Measurements from ENCODE around the gene CKS1B. TPM values are rescaled to one million over a fixed set of nuclear protein-coding genes. Genes with fewer than 3 reads are reported as not detected.

The CKS1B gene
- total and polyA plus RNA-seq, 2 donors (not counting 1 experiment from before 2014, with no cell fraction given), result 16.8 to 33.0 TPM

GRCh38 chr1:154993572-154994268 lies 19.2 kb downstream of the CKS1B start, which contains the start of gene LENEP:
TSS of gene LENEP (plus strand) at chr1:154993586. CDS start at chr1:154993608, 22 bp downstream.
- no peak within 1 kb of the TSS for H3K4me3 ChIP-seq (ENCODE audit: control extremely low read depth in 1 of 5, extremely low read depth in 1 of 5, insufficient read depth in 1 of 5, low read depth in 2 of 5, low read length in 4 of 5)
- H3K4me2 ChIP-seq (replicated peaks; ENCODE audit: low read depth, low read length, poor library complexity, severe bottlenecking), result no peak within 1 kb of the TSS
- POLR2A ChIA-PET, result interaction anchor here (1.2 to 1.4 kb wide), 2 partner anchors 11 to 24 kb away, joined by 3 to 7 read pairs; partner anchors contain the start of gene FLAD1
- no peaks in the 10 kb centered on the region for H3K9me3 ChIP-seq (ENCODE audit: control extremely low read depth in 1 of 3, control insufficient read depth in 2 of 3, insufficient read depth in 1 of 3, low read length in 2 of 3)
- no peak within 1 kb of the TSS for H3K9ac ChIP-seq (ENCODE audit: low read length)
- no peaks in the 10 kb centered on the region for H3K27me3 ChIP-seq (replicated peaks in 1 of 4; ENCODE audit: control extremely low read depth in 1 of 4, control insufficient read depth in 3 of 4, insufficient read depth in 4 of 4, low read length in 3 of 4)
- H3K36me3 ChIP-seq (replicated peaks in 1 of 2; ENCODE audit: control extremely low read depth in 1 of 2, control insufficient read depth in 1 of 2, extremely low read depth in 1 of 2, insufficient read depth in 2 of 2, low read length in 1 of 2), result peaks cover 0 to 28% of the 10 kb centered on the region in 2 experiments
- peaks cover 14% of the 10 kb centered on the region for H3K79me2 ChIP-seq (ENCODE audit: control insufficient read depth, insufficient read depth, low read length)
- Mint-ChIP-seq H3K27me3 (no peaks in the 10 kb centered on the region), H3K27ac (no peak within 1 kb of the TSS), H3K4me1 (peaks cover 20% of the 10 kb centered on the region), H3K9me3 (ENCODE audit: insufficient read depth) (no peaks in the 10 kb centered on the region), H3K4me3 (no peak within 1 kb of the TSS)
- H3K4me1 ChIP-seq (ENCODE audit: control insufficient read depth in 2 of 2, insufficient read depth in 2 of 2, low read length in 2 of 2), result peaks cover under 1 to 4% of the 10 kb centered on the region in 2 donors
- no peak within 1 kb of the TSS for H3K27ac ChIP-seq (ENCODE audit: low read length in 2 of 2)
- DNase-seq (no peak), ATAC-seq (ENCODE audit: low read depth) (no peak)
- CTCF ChIA-PET, result interaction anchor here (0.6 to 18.4 kb wide), 9 partner anchors 10 to 516 kb away, joined by 3 to 295 read pairs (median 4); partner anchors contain the start of genes ADAM15 and FLAD1
- peaks cover 18% of the 10 kb centered on the region for H4K20me1 ChIP-seq (ENCODE audit: control insufficient read depth, insufficient read depth, low read length, poor library complexity, severe bottlenecking)
- intact Hi-C loops (cut with micrococcal nuclease), result no loop called here
- TF ChIP-seq CTCF (IDR thresholded peaks at IDR 0.05) (no peak), EZH2 (IDR thresholded peaks at IDR 0.05; ENCODE audit: borderline replicate concordance, insufficient read depth, low read depth, low read length, poor library complexity, severe bottlenecking) (no peak)
- WGBS (ENCODE audit: insufficient coverage), result no CpG with 5 or more reads among the region's 8 CpGs
- H2AFZ ChIP-seq (ENCODE audit: insufficient read depth, low read depth, low read length, poor library complexity, severe bottlenecking), result no peak within 1 kb of the TSS

GRCh38 chr1:154994269-154994587 lies 19.7 kb downstream of the CKS1B start:
- Histone ChIP-seq H3K36me3 (replicated peaks in 1 of 2; ENCODE audit: control extremely low read depth in 1 of 2, control insufficient read depth in 1 of 2, extremely low read depth in 1 of 2, insufficient read depth in 2 of 2, low read length in 1 of 2) (peaks cover 0 to 23% of the 10 kb centered on the region in 2 experiments), H3K27ac (ENCODE audit: low read length in 2 of 2) (no peak overlapping the region), H3K4me2 (replicated peaks; ENCODE audit: low read depth, low read length, poor library complexity, severe bottlenecking) (no peak overlapping the region), H3K27me3 (replicated peaks in 1 of 4; ENCODE audit: control extremely low read depth in 1 of 4, control insufficient read depth in 3 of 4, insufficient read depth in 4 of 4, low read length in 3 of 4) (no peaks in the 10 kb centered on the region), H3K9ac (ENCODE audit: low read length) (no peak overlapping the region), H3K9me3 (ENCODE audit: control extremely low read depth in 1 of 3, control insufficient read depth in 2 of 3, insufficient read depth in 1 of 3, low read length in 2 of 3) (no peaks in the 10 kb centered on the region), H3K4me1 (ENCODE audit: control insufficient read depth in 2 of 2, insufficient read depth in 2 of 2, low read length in 2 of 2) (peaks cover 6 to 8% of the 10 kb centered on the region in 2 donors), H3K79me2 (ENCODE audit: control insufficient read depth, insufficient read depth, low read length) (peaks cover 9% of the 10 kb centered on the region), H3K4me3 (ENCODE audit: control extremely low read depth in 1 of 5, extremely low read depth in 1 of 5, insufficient read depth in 1 of 5, low read depth in 2 of 5, low read length in 4 of 5) (no peak overlapping the region), H2AFZ (ENCODE audit: insufficient read depth, low read depth, low read length, poor library complexity, severe bottlenecking) (no peak overlapping the region), H4K20me1 (ENCODE audit: control insufficient read depth, insufficient read depth, low read length, poor library complexity, severe bottlenecking) (peaks cover 13% of the 10 kb centered on the region)
- intact Hi-C loops (cut with micrococcal nuclease), result no loop called here
- no peaks in the 10 kb centered on the region for H3K27me3 Mint-ChIP-seq
- no peak overlapping the region for H3K27ac Mint-ChIP-seq
- ChIA-PET POLR2A (interaction anchor here (1.2 to 1.4 kb wide), 2 partner anchors 11 to 23 kb away, joined by 3 to 7 read pairs; partner anchors contain the start of gene FLAD1), CTCF (interaction anchor here (0.6 to 18.4 kb wide), 8 partner anchors 11 to 517 kb away, joined by 3 to 295 read pairs (median 4); partner anchors contain the start of genes ADAM15 and FLAD1)
- DNase-seq (no peak), ATAC-seq (ENCODE audit: low read depth) (no peak)
- peaks cover 21% of the 10 kb centered on the region for H3K4me1 Mint-ChIP-seq
- no peaks in the 10 kb centered on the region for H3K9me3 Mint-ChIP-seq (ENCODE audit: insufficient read depth)
- whole genome bisulfite sequencing (ENCODE audit: insufficient coverage), result 75% methylated on average over 1 of the region's 1 CpG
- H3K4me3 Mint-ChIP-seq, result no peak overlapping the region
- TF ChIP-seq CTCF (IDR thresholded peaks at IDR 0.05), result no peak
- TF ChIP-seq EZH2 (IDR thresholded peaks at IDR 0.05; ENCODE audit: borderline replicate concordance, insufficient read depth, low read depth, low read length, poor library complexity, severe bottlenecking), result no peak

Data from B cell (primary cell).